ENCODE results near the gene NCOA1. TPM values are rescaled to one million over a fixed set of nuclear protein-coding genes. Genes with fewer than 3 reads are reported as not detected.

The NCOA1 gene
- total RNA-seq, 1 donor from 2014 or later, result 75.1 TPM

DNA sequence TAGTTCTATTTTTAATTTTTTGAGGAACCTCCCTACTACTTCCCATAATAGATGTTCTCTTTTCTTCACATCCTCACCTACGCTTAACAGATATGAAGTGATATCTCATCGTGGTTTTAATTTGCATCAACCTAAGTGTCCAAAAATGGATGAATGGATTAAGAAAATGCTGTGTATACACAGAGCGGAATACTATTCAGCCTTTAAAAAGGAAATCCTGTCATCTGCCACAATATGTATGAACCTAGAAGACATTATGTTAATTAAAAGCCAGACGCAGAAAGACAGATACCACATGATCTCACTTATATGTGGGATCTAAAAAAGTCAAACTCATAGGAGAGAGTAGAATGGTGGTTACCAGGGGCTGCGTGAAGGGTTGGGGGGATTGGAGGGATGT, 189.1 kb downstream of the NCOA1 start:
- H3K4me3 Mint-ChIP-seq (ENCODE audit: unreplicated experiment), result no peak overlapping the region
- no peaks in the 10 kb centered on the region for H3K36me3 Mint-ChIP-seq (ENCODE audit: unreplicated experiment)
- peaks cover 1% of the 10 kb centered on the region for H3K9me3 Mint-ChIP-seq (ENCODE audit: unreplicated experiment)
- no peaks in the 10 kb centered on the region for H3K27me3 Mint-ChIP-seq (ENCODE audit: unreplicated experiment)
- DNase-seq, result no peak
- H3K27ac Mint-ChIP-seq (ENCODE audit: unreplicated experiment), result no peak overlapping the region
- TF ChIP-seq, protein P1, sequence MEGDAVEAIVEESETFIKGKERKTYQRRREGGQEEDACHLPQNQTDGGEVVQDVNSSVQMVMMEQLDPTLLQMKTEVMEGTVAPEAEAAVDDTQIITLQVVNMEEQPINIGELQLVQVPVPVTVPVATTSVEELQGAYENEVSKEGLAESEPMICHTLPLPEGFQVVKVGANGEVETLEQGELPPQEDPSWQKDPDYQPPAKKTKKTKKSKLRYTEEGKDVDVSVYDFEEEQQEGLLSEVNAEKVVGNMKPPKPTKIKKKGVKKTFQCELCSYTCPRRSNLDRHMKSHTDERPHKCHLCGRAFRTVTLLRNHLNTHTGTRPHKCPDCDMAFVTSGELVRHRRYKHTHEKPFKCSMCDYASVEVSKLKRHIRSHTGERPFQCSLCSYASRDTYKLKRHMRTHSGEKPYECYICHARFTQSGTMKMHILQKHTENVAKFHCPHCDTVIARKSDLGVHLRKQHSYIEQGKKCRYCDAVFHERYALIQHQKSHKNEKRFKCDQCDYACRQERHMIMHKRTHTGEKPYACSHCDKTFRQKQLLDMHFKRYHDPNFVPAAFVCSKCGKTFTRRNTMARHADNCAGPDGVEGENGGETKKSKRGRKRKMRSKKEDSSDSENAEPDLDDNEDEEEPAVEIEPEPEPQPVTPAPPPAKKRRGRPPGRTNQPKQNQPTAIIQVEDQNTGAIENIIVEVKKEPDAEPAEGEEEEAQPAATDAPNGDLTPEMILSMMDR (IDR thresholded peaks at IDR 0.05; ENCODE audit: partially characterized antibody, unreplicated experiment), result no peak
- peaks cover 4% of the 10 kb centered on the region for H3K4me1 Mint-ChIP-seq (ENCODE audit: low read depth, unreplicated experiment)

DNA sequence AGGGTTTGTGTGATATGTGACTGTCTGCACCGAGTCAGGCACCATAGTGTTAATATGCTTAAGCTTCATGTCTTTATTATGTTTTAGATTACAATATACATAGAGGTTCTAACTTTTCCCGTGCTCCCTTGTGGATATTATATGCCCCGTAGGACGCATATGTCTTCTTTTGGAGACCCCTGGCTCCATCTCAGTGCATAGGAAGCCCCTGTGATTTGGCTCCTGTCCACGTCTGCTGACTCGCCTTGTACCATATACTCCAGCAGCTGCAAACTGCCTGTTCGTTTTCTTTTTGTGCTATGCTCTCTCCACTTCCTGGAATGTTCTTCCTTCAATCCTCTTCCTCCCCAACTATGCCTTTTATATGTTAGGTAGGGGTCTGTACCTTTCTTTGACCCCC, 191.2 kb downstream of the NCOA1 start:
- H3K27me3 Mint-ChIP-seq (ENCODE audit: unreplicated experiment), result no peaks in the 10 kb centered on the region
- H3K4me3 Mint-ChIP-seq (ENCODE audit: unreplicated experiment), result no peak overlapping the region
- no peak overlapping the region for H3K27ac Mint-ChIP-seq (ENCODE audit: unreplicated experiment)
- DNase-seq, result no peak
- H3K36me3 Mint-ChIP-seq (ENCODE audit: unreplicated experiment), result no peaks in the 10 kb centered on the region
- peaks cover 3% of the 10 kb centered on the region for H3K4me1 Mint-ChIP-seq (ENCODE audit: low read depth, unreplicated experiment)
- H3K9me3 Mint-ChIP-seq (ENCODE audit: unreplicated experiment), result peaks cover 1% of the 10 kb centered on the region
- TF ChIP-seq, protein P1 (IDR thresholded peaks at IDR 0.05; ENCODE audit: partially characterized antibody, unreplicated experiment), result no peak

DNA sequence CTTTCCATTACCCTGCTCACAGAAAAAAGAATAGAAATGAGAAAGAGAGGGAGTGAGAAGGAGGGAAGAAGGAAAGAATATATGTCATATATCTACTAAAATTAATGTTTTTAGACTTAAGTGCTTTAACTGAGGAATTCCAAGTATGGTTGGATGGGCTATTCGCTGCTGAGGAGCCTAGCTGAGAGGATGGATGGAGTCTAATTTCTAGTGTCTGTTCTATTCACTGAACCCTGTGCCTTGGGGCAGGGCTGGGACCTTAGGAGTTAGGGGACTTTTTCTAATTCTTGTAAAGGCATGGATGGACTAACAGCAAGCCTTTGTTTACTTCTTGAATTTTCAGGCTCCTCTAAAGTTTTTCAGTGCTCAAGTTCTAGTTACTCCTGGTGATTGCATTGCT, 192.4 kb downstream of the NCOA1 start:
- H3K4me3 Mint-ChIP-seq (ENCODE audit: unreplicated experiment), result no peak overlapping the region
- DNase-seq, result no peak
- H3K4me1 Mint-ChIP-seq (ENCODE audit: low read depth, unreplicated experiment), result peaks cover 3% of the 10 kb centered on the region
- H3K36me3 Mint-ChIP-seq (ENCODE audit: unreplicated experiment), result no peaks in the 10 kb centered on the region
- TF ChIP-seq, protein P1 (IDR thresholded peaks at IDR 0.05; ENCODE audit: partially characterized antibody, unreplicated experiment), result no peak
- no peaks in the 10 kb centered on the region for H3K27me3 Mint-ChIP-seq (ENCODE audit: unreplicated experiment)
- no peak overlapping the region for H3K27ac Mint-ChIP-seq (ENCODE audit: unreplicated experiment)
- H3K9me3 Mint-ChIP-seq (ENCODE audit: unreplicated experiment), result peaks cover 1% of the 10 kb centered on the region

DNA sequence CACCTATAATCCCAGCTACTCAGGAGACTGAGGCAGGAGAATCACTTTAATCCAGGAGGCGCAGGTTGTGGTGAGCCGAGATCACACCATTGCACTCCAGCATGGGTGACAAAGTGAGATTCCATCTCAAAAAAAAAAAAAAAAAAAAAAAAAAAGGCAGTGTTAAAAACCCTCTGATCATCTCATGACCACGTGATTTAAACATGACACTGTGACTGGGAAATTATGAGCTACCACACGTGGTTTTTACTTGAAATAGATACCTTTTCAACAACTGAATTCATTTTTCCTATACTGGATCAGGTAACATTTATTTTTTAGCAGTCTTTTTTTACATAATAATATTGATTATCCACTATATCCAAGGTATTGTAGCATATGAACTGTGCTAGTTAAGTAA, 199.5 kb downstream of the NCOA1 start:
- H3K27me3 Mint-ChIP-seq (ENCODE audit: unreplicated experiment), result peaks cover 2% of the 10 kb centered on the region
- peaks cover 5% of the 10 kb centered on the region for H3K36me3 Mint-ChIP-seq (ENCODE audit: unreplicated experiment)
- no peak for DNase-seq
- H3K4me3 Mint-ChIP-seq (ENCODE audit: unreplicated experiment), result no peak overlapping the region
- no peaks in the 10 kb centered on the region for H3K9me3 Mint-ChIP-seq (ENCODE audit: unreplicated experiment)
- no peak overlapping the region for H3K27ac Mint-ChIP-seq (ENCODE audit: unreplicated experiment)
- TF ChIP-seq, protein P1 (IDR thresholded peaks at IDR 0.05; ENCODE audit: partially characterized antibody, unreplicated experiment), result no peak
- peaks cover 12% of the 10 kb centered on the region for H3K4me1 Mint-ChIP-seq (ENCODE audit: low read depth, unreplicated experiment)

DNA sequence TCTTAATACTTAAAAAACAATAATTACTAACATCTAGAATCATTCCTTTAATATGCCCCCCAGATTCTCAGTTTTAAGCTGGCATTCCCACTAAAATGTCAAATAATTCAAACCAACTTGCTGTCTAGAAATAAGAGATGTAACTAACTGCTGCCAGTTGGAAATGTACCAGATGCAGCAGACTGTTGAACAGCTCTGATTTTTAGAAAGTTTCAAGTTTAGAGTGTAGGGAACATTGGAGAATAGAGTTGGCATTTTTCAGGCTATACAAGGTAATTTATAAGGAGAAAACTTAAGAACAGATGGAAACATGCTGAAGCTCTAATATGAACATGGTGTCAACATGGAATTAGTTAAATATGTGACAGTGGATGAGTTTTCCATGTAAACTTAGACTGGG, 200.8 kb downstream of the NCOA1 start:
- Mint-ChIP-seq H3K27me3 (ENCODE audit: unreplicated experiment) (peaks cover 2% of the 10 kb centered on the region), H3K36me3 (ENCODE audit: unreplicated experiment) (peaks cover 5% of the 10 kb centered on the region), H3K27ac (ENCODE audit: unreplicated experiment) (peak overlapping the region; percentile 10), H3K4me1 (ENCODE audit: low read depth, unreplicated experiment) (peaks cover 12% of the 10 kb centered on the region), H3K4me3 (ENCODE audit: unreplicated experiment) (no peak overlapping the region), H3K9me3 (ENCODE audit: unreplicated experiment) (no peaks in the 10 kb centered on the region)
- DNase-seq, result no peak
- TF ChIP-seq, protein P1 (IDR thresholded peaks at IDR 0.05; ENCODE audit: partially characterized antibody, unreplicated experiment), result no peak
